PC-3 (cell line): Measurements from ENCODE around the gene MARCKS.

Experiments
- EZH2phosphoT487 ChIP-seq: fragments of 300-600 bp; sonication (generic); IDR thresholded peaks from 2 replicates; pipeline ENCODE4 v1.6.1; 2018; ENCODE audit warnings: mild to moderate bottlenecking, antibody characterized with exemption, low read length, borderline replicate concordance
- TF ChIP-seq, protein P1 (sequence below): fragments of 300-600 bp; sonication (generic); conservative IDR thresholded peaks from 2 replicates; pipeline ENCODE4 v1.5.1; 2017; ENCODE audit warnings: antibody characterized with exemption, low read depth, mild to moderate bottlenecking, low read length

DNA sequence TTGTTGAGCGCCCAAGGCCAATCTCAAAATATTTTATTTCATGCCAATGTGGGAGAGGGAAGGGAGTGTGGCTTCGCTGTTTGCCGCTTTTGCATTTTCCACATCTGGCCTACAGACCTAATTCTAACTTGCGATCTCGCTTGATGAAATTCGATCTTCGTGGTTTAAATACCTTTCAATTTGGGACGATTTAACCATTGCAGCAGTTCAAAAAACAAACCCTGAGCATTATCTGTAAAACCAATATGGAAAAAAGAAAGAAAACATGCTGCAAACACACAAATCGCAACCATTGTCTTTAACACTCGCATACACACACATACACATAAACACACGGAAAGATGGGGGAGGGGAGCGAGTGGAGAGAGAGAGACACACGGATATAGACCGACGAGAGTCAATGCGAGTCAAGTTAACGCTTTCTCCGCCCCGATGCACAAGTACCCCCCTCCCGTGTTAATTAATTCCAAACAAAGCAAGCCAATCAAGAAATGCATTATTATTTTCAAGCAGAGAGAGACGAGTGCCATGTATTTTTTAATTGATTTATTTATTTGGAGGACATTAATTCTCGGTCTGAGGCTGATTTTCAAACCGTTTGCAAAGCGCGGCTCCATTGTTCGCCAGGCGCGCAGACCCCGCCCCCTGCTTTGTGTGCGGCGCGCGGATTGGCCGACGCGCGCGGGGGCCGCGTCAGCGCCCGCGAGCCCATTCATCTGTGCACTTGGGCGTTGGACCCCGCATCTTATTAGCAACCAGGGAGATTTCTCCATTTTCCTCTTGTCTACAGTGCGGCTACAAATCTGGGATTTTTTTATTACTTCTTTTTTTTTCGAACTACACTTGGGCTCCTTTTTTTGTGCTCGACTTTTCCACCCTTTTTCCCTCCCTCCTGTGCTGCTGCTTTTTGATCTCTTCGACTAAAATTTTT is at the start of gene MARCKS:
- TF ChIP-seq, protein P1, sequence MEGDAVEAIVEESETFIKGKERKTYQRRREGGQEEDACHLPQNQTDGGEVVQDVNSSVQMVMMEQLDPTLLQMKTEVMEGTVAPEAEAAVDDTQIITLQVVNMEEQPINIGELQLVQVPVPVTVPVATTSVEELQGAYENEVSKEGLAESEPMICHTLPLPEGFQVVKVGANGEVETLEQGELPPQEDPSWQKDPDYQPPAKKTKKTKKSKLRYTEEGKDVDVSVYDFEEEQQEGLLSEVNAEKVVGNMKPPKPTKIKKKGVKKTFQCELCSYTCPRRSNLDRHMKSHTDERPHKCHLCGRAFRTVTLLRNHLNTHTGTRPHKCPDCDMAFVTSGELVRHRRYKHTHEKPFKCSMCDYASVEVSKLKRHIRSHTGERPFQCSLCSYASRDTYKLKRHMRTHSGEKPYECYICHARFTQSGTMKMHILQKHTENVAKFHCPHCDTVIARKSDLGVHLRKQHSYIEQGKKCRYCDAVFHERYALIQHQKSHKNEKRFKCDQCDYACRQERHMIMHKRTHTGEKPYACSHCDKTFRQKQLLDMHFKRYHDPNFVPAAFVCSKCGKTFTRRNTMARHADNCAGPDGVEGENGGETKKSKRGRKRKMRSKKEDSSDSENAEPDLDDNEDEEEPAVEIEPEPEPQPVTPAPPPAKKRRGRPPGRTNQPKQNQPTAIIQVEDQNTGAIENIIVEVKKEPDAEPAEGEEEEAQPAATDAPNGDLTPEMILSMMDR, result no peak
- TF ChIP-seq EZH2phosphoT487, result no peak
